K562 (cell line): ENCODE results near the gene MGA. TPM values are rescaled to one million over a fixed set of nuclear protein-coding genes. Genes with fewer than 3 reads are reported as not detected.

ENCODE experiments used
- EZH2 ChIP-seq: IDR thresholded peaks from 2 replicates; pipeline ENCODE4 v1.6.1; 2012; ENCODE audit warnings: low read depth, mild to moderate bottlenecking, inconsistent platforms, low read length, borderline replicate concordance
- GTF3C2 ChIP-seq: IDR thresholded peaks from 3 replicates; pipeline ENCODE4 v1.6.1; 2011; ENCODE audit warnings: borderline replicate concordance, mild to moderate bottlenecking, moderate library complexity; ENCODE audit not compliant: insufficient read length; ENCODE audit errors: extremely low read depth
- KHSRP ChIP-seq: fragments of 450-650 bp; IDR thresholded peaks from 2 replicates; pipeline ENCODE4 v1.6.1; 2017
- MAZ ChIP-seq, 2 experiments: fragments of 450-650 bp in 1 of 2; sonication (generic) in 1 of 2; formaldehyde crosslinking; IDR thresholded peaks in 1 of 2; conservative IDR thresholded peaks in 1 of 2; 2 replicates each; pipeline versions ENCODE4 v1.4.0 to v1.5.0; 2020; ENCODE audit warnings: mild to moderate bottlenecking in 1 of 2, missing genetic modification reagents in 1 of 2
- NCOA6 ChIP-seq: fragments of 450-650 bp; IDR thresholded peaks from 2 replicates; pipeline ENCODE4 v1.6.1; 2017; ENCODE audit warnings: mild to moderate bottlenecking
- PHF8 ChIP-seq: fragments of 200-600 bp; sonication (generic); IDR thresholded peaks from 2 replicates; pipeline ENCODE4 v1.6.1; 2012; ENCODE audit warnings: mixed run types, mild to moderate bottlenecking, inconsistent platforms, low read length, moderate library complexity, borderline replicate concordance
- PREB ChIP-seq: sonication (generic); formaldehyde crosslinking; IDR thresholded peaks from 2 replicates; pipeline ENCODE4 v1.8.1; 2023; ENCODE audit warnings: mild to moderate bottlenecking, missing genetic modification reagents
- PRPF4 ChIP-seq: fragments of 200-400 bp; formaldehyde crosslinking; IDR thresholded peaks from one replicate; pipeline ENCODE4 v1.6.1; 2017; ENCODE audit warnings: low read length, low read depth, mild to moderate bottlenecking; ENCODE audit not compliant: insufficient read depth, poor library complexity, severe bottlenecking
- polyA plus RNA-seq, 8 experiments: library from polyadenylated mRNA; depleted of rRNA in 4 of 8; stranded (reverse) in 5 of 8; unstranded in 3 of 8; fragments of >200 nt; fragmentation: Nextera tagmentation in 2 of 8; fragmentation: Illumina TruSeq in 1 of 8; extraction: Ambion mirVana in 2 of 8; extraction: Trizol in 1 of 8; gene quantifications; 2 replicates each; pipeline versions ENCODE4 v1.2.1 to v1.2.3, GENCODE V29; 2011 to 2014; ENCODE audit warnings: inconsistent platforms in 1 of 8, missing spikeins in 1 of 8
- total RNA-seq, 7 experiments: library from RNA; depleted of rRNA in 6 of 7; stranded (reverse); fragments of >200 nt in 6 of 7; fragmentation: Illumina TruSeq in 2 of 7; extraction: Trizol in 2 of 7; gene quantifications; 2 replicates each; pipeline versions ENCODE4 v1.2.1 to v1.2.3, GENCODE V29; 2011 to 2021; ENCODE audit warnings: low replicate concordance in 1 of 7
- TF ChIP-seq, protein P1 (sequence below): fragments of 450-650 bp; IDR thresholded peaks from 2 replicates; pipeline ENCODE4 v1.6.1; 2016; ENCODE audit warnings: mild to moderate bottlenecking, moderate library complexity

MGA gene
- total and polyA plus RNA-seq, 9 of the 15 experiments (the other 6 are each of a cell fraction or from before 2014, with no cell fraction given): 4.7 to 56.1 (median 21.1) TPM

DNA sequence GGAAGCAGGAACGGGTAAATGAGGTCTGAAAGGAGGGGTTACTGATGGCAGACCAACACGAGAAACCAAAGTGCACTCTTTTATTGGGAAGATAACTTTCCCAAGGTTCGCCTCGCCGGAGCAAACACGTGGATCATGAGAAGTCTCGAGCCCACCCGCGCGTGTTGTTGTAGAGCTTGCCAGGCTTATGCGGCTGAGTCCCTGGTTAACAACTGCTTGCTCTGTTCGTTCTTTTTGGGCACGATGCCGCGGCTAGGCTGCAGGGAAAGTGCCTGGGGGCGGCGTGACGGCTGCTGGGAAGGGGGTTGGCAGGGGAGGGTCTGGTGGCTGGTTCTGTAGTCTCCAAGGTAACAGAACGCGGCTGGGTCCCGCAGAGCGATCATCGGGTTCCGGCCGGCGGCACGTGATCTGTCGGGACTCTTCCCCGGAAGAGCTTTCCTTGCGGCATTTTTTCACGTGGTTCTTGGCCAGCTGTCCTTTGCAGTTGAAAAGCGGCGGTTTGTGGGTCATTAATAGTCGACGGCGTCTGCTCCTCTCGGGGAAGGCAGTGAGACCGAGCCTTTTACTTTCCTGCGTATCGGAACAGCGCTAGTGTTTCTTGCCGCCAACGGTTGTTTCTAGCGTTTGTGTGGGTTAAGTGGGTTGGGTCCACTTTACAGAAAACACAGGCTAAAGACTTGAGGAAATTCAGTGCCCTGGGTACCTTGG lies 1.5 kb downstream of the MGA start (continued):
- TF ChIP-seq, protein P1, sequence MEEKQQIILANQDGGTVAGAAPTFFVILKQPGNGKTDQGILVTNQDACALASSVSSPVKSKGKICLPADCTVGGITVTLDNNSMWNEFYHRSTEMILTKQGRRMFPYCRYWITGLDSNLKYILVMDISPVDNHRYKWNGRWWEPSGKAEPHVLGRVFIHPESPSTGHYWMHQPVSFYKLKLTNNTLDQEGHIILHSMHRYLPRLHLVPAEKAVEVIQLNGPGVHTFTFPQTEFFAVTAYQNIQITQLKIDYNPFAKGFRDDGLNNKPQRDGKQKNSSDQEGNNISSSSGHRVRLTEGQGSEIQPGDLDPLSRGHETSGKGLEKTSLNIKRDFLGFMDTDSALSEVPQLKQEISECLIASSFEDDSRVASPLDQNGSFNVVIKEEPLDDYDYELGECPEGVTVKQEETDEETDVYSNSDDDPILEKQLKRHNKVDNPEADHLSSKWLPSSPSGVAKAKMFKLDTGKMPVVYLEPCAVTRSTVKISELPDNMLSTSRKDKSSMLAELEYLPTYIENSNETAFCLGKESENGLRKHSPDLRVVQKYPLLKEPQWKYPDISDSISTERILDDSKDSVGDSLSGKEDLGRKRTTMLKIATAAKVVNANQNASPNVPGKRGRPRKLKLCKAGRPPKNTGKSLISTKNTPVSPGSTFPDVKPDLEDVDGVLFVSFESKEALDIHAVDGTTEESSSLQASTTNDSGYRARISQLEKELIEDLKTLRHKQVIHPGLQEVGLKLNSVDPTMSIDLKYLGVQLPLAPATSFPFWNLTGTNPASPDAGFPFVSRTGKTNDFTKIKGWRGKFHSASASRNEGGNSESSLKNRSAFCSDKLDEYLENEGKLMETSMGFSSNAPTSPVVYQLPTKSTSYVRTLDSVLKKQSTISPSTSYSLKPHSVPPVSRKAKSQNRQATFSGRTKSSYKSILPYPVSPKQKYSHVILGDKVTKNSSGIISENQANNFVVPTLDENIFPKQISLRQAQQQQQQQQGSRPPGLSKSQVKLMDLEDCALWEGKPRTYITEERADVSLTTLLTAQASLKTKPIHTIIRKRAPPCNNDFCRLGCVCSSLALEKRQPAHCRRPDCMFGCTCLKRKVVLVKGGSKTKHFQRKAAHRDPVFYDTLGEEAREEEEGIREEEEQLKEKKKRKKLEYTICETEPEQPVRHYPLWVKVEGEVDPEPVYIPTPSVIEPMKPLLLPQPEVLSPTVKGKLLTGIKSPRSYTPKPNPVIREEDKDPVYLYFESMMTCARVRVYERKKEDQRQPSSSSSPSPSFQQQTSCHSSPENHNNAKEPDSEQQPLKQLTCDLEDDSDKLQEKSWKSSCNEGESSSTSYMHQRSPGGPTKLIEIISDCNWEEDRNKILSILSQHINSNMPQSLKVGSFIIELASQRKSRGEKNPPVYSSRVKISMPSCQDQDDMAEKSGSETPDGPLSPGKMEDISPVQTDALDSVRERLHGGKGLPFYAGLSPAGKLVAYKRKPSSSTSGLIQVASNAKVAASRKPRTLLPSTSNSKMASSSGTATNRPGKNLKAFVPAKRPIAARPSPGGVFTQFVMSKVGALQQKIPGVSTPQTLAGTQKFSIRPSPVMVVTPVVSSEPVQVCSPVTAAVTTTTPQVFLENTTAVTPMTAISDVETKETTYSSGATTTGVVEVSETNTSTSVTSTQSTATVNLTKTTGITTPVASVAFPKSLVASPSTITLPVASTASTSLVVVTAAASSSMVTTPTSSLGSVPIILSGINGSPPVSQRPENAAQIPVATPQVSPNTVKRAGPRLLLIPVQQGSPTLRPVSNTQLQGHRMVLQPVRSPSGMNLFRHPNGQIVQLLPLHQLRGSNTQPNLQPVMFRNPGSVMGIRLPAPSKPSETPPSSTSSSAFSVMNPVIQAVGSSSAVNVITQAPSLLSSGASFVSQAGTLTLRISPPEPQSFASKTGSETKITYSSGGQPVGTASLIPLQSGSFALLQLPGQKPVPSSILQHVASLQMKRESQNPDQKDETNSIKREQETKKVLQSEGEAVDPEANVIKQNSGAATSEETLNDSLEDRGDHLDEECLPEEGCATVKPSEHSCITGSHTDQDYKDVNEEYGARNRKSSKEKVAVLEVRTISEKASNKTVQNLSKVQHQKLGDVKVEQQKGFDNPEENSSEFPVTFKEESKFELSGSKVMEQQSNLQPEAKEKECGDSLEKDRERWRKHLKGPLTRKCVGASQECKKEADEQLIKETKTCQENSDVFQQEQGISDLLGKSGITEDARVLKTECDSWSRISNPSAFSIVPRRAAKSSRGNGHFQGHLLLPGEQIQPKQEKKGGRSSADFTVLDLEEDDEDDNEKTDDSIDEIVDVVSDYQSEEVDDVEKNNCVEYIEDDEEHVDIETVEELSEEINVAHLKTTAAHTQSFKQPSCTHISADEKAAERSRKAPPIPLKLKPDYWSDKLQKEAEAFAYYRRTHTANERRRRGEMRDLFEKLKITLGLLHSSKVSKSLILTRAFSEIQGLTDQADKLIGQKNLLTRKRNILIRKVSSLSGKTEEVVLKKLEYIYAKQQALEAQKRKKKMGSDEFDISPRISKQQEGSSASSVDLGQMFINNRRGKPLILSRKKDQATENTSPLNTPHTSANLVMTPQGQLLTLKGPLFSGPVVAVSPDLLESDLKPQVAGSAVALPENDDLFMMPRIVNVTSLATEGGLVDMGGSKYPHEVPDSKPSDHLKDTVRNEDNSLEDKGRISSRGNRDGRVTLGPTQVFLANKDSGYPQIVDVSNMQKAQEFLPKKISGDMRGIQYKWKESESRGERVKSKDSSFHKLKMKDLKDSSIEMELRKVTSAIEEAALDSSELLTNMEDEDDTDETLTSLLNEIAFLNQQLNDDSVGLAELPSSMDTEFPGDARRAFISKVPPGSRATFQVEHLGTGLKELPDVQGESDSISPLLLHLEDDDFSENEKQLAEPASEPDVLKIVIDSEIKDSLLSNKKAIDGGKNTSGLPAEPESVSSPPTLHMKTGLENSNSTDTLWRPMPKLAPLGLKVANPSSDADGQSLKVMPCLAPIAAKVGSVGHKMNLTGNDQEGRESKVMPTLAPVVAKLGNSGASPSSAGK: peak; percentile 96
- TF ChIP-seq NCOA6 (peak; percentile 40; the same call in 1 of the 2 replicates), GTF3C2 (no peak), PRPF4 (no peak), KHSRP (no peak), PHF8 (no peak; the same call in 1 of the 2 replicates), EZH2 (no peak), PREB (CRISPR knock-in tag) (no peak), MAZ (CRISPR knock-in tag; conservative IDR thresholded peaks at IDR 0.05 in 1 of 2, IDR thresholded peaks at IDR 0.05 in 1 of 2) (no peak)
